Fibroblast of skin of right biceps (primary cell): ENCODE results near the gene NACC2.

Source experiments
- DNase-seq: peaks from one replicate; pipeline ENCODE4 v3.0.0-alpha.2; 2013

Gene NACC2

DNA sequence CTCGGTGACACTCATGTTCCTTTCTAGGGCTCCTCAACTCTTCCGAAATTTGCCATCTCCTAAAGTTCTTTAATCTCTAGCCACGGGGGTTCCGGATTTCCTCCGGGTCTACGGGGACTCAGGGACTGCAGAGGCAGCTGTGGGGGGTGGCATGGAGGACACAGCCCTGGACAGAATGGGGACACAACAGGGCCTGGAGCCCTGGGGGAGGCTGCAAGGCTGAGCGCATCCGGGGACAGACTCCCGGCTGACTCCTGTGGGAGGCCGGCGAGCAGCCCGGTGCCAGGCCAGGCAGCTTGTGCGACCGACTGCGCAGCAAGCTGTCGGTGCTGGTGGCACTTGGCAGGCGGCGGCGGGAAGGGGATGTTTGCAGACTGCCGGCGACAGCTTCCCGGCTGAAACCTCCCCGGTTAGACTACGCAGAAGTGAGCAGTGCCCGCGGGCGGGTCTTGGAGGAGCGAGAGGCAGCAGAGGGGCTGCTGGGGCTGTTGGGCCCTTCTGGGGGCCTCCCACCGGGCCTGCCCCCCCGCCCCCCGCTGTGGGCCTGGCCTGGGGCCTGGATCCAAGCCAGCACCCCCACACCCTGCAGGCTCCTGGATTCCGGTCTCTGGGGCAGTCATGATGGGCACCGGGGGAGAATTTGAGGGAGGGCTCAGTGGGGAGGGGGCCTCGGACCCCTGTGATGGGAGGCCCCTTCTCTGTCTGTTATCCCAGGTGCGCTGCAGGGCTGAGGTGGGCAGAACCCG lies 105.2 kb downstream of the NACC2 start:
- no peak for DNase-seq

DNA sequence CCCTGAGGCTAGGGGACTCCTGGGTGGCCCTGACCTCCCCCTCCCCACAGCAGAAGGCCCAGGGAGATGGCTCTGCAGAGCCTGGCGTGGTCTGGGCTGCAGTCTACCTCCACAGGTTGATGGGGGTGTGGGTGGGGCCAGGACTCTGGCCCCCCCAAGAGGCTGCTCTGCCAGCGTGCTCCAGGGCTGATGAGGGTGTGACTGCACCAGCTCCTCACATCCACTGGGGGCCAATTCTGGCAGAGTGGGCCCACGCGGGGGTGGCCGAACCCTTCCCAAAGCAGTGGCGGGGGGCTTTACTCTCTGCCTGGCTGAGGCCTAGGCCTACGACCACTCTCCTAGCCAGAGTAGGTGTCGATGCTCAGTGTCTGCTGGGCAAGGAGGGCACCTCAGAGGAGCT lies 105.9 kb downstream of the NACC2 start:
- no peak for DNase-seq

DNA sequence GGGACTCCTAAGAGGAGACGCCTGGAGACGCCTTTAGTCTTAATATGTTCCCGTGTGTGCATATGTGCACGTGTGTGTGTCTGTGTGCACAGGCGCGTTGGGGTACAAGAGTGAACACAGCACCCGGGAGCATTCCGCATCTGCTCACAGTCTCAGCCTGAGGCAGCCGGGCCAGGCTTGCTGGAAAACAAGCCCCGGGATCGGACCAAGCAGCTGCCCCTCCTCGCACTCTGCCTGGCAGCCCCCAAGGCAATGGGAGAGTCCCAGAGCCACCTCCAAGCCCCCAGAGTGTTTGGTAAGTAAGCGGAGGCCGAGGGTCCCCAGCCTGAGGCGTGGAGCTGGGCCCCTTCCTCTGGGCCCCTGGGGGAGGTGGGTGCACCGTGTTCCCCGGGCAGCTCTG lies 106.6 kb downstream of the NACC2 start:
- no peak for DNase-seq

DNA sequence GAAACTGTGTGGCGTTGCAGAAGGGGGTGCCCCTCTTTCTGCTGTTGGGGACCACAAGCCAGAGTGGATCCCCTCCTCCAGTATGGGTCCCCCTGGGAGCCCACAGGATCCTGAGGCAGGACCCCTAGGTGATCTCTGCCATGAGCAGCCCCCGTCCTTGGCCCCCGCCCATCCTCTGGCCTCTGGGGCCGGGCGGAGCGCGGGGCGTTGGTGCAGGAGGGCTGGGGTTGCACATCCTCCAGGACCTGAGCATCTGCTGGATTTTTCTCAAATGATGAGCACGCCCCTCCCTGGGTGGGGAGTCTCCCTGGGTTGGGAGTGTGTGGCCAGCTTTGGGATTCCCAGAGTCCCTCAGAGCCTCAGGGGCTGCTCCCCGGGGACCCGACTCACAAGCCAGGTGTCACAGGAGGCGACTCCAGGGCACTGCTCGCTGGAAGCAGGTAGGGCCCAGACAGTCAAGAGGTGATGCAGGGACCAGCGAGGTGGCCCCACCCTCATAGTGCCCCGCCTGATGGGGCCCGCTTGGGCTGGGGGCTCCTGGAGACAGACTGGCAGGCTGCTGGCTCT lies 107.2 kb downstream of the NACC2 start:
- DNase-seq, result no peak

DNA sequence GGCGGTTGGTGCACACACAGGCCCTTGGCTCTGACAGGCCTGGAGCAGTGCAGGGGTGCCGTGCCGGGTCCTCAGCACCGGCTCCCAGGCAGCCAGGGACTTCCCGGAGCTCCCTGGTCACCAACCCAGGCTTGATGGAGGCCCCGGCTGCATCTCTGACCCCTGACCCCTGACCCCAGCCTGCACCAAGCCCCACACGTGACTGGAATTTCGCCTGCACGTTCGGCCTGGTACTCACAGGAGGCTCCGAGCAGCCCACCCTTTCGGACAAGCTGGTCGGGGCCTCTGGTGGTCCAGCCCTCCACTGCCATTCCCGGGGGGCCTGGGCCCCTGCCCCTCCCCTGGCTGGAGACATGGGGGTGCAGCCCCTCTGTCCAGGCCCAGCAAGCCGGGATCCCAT lies 108.5 kb downstream of the NACC2 start:
- DNase-seq, result no peak

DNA sequence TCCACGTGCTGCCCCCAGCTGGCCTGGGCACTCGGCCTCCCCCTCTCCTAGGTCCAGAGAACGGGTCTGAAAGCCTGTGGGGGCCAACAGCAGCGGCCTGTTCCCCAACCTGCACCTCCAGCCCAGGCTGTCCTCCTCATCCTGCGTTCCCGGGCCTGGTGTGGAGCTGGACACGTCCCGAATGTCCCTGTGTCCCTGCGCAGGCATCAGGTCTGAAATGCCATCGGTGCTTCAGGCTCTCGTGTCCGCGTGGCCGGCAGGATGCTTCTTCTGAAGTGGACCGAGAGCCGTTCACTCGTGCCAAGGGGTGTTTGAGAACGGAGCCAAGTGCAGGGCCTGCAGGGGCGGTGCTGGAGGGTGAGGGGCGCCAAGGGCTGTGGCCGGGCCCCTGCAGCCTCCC lies 109.2 kb downstream of the NACC2 start:
- DNase-seq, result no peak

DNA sequence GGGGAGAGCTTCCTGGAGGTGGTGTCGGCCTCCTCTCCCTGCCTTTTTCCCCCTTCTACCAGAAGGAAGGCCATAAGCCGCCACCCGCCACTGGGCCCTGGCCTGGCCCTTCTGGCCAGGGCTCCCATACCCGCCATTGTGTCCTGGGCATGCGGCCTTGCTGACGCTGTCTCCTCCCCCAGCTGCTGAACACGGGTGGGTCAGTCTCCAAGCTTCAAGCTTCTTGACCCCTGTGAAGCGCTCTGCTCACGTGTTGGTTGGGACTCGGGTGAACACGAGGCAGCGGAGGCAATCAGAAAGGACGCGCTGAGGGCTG lies 109.7 kb downstream of the NACC2 start:
- no peak for DNase-seq

DNA sequence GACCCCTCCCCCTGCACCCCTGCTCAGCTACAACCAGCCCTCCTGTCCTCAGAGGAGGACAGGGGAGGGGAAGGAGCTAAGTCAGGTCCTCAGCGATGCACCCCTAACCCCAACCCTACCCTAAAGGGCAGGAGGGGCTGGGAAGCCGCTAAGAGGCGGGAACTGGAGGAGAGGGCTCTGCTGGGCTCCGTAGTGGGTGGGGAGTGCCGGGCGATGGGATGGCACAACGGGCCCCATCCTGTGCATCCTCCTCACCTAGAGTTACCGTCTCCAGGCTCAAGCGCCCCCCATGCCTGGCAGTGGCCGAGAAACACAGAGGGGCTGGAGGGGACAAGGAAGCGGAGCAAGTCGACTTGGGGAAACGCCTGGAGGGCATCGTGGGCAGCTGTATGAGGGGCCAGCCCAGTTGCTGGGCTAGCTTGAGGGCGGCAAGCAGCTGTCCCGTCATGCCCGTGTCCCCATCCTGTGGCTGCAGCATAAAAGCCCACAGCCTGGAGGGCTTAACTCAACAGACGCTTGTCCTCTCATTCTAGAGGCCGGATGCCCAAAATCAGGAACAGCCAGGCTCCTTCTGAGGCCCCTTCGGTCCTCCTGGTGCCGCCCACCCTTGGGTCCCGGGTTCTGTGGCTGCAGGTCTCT lies 110.9 kb downstream of the NACC2 start:
- no peak for DNase-seq

DNA sequence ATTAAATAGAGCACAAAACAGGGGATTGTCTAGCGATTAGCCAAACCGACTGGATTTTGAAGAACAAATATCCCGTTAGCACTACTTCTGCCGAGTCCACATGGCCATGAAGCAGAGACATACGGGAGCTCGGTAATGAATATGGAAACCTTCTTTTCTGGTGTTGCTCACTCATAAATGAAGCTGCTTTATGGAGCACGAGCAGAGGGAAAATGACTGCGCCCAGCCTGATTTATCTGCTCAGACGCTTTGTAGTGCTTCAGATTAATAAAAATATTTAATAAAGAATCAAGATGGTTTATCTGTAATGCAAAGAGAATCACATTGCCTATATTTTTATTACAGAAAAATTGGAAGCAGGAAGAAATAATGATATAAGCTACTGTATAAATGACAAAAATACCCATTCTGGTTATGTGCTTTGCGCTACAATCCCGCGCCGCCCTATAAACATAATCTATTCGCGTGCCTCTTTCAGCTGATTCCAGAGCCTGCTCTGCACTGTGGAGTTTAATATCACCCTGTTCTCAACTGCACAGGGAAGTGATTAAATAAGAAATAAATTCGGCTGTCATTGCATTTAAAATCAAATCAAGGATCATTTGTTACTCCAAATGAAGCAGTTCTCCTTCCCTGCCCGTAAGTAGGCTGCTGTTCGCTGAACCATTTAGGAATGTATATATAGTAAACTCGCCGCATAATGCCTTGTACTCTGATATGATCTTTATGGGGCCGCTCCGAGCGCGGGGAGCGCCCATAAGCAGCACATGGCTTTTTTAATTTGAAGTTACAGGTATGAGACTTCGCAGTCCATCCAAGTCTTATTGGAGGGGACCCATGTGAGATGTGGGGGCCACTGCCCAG lies 111.6 kb downstream of the NACC2 start:
- DNase-seq, result no peak

DNA sequence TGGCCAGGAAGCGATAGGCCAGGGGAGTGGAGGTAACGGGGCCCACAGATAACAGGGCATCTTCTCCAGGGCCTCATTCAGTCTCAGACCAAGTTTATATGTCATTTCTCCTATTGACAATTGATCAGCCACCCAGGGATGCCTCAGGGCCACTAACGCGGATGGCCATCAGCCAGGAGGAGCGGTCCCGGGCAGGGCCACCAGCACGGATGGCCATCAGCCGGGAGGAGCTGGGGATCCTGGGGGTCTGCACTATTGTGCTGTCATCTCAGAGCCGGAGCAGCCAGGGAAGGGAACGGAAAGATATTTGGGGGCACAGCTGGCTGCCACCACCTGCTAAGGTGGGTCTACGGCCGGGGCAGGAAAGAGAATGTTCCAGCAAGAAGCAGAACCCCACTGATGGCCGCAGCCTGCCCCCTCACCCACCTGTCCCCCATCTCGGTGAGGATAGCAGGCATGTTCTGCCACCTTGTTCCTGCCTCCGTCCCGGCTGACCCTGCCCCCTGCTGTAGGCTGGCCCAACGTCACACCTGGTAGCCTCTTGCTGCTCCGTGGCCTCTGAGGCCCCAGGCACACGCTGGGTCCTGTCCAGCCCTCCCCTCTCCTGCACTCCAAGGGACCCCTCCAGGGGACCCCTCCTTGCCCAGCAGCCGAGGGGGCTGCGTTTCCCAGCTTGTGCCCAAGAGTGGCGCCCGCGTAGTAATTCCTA lies 112.4 kb downstream of the NACC2 start:
- DNase-seq, result no peak

DNA sequence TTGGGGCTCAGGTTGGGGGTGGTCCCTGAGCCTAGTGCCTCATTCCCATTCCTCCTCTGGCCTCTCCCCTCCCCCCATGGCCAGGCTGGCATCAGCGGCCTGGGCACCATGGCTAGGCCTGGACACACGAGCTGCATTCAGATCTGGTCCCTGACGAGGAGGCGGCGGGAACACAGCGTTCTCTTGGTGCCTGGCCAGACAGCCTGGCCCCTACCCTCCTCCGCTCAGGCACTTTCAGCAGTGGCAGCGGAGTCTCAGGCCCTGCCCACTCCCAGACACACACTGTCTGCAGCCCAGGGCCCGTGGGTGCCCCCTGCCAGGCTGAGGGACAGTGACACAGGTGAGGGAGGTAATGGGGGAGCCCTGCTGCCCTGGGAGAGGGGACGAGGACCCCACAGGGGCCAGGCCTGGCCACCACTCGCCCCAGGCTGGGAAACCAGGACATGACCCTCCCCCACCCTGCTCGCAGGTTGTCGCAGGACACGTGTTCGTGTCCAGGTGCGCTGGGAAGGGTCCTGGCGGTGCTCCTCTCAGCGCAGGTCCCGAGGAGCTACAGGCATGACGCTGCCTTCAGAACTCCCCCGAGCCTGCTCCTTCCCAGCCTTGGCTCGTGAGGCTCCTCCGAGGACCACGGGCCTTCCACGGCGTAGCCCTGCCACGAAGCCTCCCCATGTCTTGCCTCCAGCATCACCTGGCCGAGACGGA lies 114.0 kb downstream of the NACC2 start:
- DNase-seq, result no peak

DNA sequence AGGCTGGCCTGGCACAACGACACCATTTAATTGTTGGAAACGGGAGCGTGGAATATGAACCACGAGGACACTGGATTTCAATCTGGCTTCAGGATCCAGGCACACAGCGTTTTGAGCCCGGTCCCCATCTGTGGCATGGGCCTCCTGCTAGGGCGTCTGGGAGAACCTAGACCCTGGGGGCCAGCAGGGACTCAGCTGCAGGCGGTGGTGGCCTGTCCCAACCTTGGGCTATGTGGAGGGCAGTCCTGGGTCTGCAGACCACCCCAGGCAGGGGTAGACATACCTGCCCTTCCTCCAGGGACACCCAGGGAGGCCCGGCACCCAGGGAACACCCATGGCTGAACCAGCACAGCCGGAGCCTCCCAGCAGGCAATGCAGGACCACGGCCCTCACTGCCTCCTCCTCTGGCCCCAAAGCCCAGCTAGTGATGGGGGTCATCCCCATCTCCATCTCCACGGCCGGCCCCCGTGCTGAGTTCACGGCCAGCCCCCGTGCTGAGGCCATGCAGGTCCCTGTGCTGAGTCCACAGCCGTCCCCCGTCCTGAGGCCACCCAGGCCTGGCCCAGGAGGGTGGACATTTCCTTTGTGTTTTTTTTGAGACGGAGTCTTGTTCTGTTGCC lies 115.4 kb downstream of the NACC2 start:
- no peak for DNase-seq

DNA sequence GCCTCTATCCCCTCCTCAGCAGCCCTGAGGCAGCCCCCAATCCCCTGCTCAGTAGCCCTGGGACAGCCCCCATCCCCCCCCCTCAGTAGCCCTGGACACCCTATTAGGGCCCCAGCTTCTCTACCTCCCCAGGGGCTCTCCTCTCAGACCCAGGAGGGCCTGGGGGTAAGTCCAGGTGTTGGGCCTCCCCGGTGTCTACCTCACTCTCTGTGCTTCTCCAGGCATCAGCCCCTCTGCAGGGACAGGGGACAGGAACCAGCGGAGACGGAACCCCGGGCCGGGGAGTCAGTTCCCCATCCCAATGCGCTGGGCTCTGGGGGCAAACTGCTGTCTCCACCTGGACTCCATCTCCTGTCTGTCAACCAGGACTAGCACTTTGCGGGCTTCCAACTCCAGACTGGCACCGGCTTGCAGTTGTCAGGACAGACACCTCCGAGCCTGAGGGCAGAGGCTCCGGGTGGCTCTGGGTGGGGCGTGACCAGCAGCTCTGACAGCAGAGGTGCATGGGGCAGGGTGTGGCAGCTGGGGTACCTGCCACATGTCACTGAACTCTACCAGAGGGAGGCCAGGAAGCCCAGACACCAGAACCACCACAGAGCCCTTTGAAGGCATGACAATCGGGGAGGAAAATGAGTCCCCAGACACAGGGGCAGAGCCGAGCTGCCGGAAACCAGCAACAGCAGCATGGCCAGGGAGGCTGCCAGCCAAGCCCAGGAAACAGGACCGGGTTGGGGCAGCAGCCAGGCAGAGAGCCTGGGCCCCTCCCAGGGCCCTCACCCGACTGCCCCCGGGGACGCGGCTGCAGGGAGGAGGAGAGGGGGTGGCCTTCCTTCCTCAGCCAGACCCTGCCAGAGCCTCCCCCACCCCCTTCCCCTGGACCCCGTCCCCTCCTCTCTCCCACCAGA lies 116.2 kb downstream of the NACC2 start:
- no peak for DNase-seq

DNA sequence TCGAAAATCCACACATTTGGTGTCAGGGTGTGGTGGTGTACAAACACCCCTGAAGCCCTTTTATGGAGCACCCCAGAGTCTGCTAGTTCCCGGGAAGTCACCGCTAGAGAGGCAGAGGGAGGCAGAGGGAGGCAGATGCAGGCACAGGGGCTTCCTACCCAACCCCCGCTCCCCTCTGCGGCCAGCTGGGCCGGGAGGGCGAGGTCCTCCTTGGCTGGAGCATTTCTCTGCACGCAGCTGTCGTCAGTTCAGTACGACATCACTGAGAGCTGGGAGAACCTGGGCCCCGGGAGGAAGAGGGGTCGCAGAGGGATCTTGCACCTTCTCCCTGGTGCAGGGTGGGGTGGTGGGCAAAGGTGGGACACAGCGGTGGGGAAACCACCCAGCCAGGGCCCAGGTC lies 118.1 kb downstream of the NACC2 start:
- no peak for DNase-seq

DNA sequence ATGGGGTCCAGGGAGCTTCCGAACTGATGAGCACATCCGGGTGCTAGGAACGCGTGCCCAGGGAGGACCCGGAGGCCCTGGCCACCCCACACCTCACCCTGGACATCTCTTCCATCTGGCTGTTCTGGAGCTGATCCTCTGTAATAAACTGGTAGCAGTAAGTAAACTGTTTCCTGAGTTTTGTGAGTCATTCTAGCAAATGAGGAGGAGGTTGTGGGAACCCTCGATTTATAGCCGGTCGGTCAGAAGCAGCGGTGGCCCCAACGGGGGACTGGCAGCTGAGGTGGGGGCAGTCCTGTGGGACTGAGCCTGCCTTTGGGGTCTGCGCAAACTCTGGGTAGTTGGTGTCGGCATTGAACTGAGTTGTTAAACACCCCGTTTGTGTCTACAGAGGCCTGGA lies 118.6 kb downstream of the NACC2 start:
- DNase-seq, result no peak

DNA sequence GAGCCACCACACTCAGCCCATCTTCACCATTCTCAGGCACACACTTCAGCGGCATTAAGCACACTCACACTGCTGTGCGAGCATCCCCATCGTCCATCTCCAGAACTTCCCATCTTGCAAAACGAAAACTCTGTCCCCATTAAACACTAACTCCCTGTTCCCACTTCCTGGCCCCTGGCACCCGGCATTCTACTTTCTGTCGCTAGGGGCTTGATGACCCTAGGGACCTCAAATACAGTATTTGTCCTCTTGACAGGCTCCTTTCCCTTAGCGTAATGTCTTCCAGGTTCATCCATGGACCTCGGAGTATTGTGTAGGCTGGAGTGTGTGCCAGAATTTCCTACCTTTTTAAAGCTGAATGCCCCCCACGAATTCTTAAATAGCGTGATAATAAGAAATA lies 119.3 kb downstream of the NACC2 start:
- DNase-seq, result no peak

DNA sequence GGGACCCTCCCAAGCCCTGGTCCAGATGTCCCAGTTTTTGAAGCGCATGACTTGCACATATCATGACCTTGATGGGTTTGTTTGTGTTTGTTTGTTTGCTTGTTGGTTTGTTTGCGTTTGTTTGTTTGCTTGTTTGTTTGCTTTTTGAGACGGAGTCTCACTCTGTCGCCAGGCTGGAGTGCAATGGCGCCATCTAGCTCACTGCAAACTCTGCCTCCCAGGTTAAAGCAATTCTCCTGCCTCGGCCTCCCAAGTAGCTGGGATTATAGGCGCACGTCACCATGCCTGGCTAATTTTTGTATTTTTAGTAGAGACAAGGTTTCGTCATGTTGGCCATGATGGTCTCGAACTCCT lies 120.9 kb downstream of the NACC2 start:
- no peak for DNase-seq

DNA sequence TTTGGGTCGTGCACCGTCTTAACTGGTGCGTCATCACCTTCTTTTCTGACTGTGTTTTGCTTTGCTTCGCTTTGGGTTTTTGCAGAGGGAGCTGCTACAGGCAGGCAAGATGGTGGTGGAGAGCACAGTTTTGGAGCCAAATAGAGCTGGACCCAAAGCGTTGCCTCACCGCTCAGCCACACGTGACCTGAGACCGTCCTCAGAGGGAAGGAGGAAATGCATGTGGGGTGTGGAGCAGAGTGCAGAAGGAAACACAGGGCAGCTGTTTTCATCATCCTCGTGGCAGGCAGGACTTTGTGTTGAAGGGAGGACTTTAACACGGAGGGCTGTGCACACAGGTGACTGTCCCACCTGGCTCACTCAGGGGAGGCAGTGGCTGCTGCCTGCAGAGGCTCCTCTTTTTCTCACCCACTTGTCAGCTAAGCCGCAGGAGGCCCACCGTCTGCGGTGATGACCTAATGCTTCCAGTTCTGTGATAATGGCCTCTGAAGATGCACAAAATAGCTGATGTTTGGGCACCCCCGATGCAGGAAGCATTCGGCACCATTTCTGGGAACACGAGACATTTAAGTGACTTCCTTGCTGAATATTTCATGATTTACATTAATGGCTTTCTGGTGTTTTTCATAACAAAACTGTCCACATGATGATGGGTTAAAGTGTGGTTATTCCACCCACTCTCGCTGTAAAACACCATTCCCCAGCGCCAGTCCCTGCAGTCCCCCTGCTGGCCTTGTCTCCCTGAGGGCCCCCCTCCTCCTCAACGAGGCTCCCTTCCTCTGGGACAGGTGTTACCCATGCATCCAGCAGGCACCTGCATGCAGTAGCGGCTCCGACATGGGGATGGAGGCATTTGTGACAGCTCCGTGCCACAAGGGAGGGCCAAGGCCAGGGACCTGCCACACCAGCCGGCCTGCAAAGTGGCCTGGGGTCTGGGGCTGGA lies 121.5 kb downstream of the NACC2 start:
- no peak for DNase-seq

DNA sequence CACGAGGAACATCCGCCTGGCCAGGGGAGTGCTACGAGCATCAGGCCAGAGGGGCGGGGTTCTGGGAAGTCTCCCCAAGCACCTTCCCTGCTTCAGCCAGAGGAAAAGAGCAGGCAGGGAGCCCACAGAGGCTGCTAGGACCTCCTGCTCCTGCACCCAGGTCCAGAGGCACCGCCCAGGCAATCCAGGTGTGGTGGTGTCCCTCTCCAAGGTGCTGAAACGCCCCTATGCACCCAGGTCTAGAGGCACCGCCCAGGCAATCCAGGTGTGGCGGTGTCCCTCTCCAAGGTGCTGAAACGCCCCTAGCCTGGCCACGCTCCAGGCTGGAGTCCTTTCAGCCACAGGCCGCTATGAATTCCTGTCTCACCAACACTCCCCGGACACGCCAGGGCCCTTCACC lies 123.2 kb downstream of the NACC2 start:
- no peak for DNase-seq
